Trophoblast cell (in vitro differentiated cells and primary cell): ENCODE data around the gene PLEKHA1.
A peak's percentile ranks its signal among the peaks of the same experiment; 100 is the strongest.

Experiments
- DNase-seq, 2 donors: peaks; one replicate each; pipeline ENCODE4 v3.0.0-alpha.2; 2016
- H2AFZ ChIP-seq: 2 replicates; pipeline ENCODE4 v1.6.1; 2013; ENCODE audit warnings: low read length, moderate library complexity, mild to moderate bottlenecking; ENCODE audit not compliant: insufficient read depth, poor library complexity
- H2AK5ac ChIP-seq: 2 replicates; pipeline ENCODE4 v1.6.1; 2013; ENCODE audit warnings: mild to moderate bottlenecking, low read length
- H2BK120ac ChIP-seq: 2 replicates; pipeline ENCODE4 v1.6.1; 2013; ENCODE audit warnings: low read length, mild to moderate bottlenecking, moderate library complexity; ENCODE audit not compliant: insufficient read depth, poor library complexity
- H2BK12ac ChIP-seq: 2 replicates; pipeline ENCODE4 v1.6.1; 2013; ENCODE audit warnings: mild to moderate bottlenecking, low read length, moderate library complexity
- H2BK5ac ChIP-seq: 2 replicates; pipeline ENCODE4 v1.6.1; 2013; ENCODE audit warnings: low read length, low read depth, moderate library complexity, mild to moderate bottlenecking; ENCODE audit not compliant: poor library complexity
- H3K14ac ChIP-seq: 2 replicates; pipeline ENCODE4 v1.6.1; 2013; ENCODE audit warnings: mild to moderate bottlenecking, low read length
- H3K18ac ChIP-seq: 2 replicates; pipeline ENCODE4 v1.6.1; 2013; ENCODE audit warnings: mild to moderate bottlenecking, low read length
- H3K23ac ChIP-seq: 2 replicates; pipeline ENCODE4 v1.6.1; 2013; ENCODE audit warnings: low read length
- H3K27ac ChIP-seq: 2 replicates; pipeline ENCODE4 v1.5.1; 2013; ENCODE audit warnings: low read depth, mild to moderate bottlenecking, inconsistent platforms, low read length, moderate library complexity
- H3K27me3 ChIP-seq: 2 replicates; pipeline ENCODE4 v1.6.1; 2013; ENCODE audit warnings: inconsistent platforms, mild to moderate bottlenecking, low read length, moderate library complexity; ENCODE audit not compliant: insufficient read depth
- H3K36me3 ChIP-seq, 2 experiments: 1 replicate in 1 of 2; 2 replicates in 1 of 2; pipeline ENCODE4 v1.6.1; 2013; ENCODE audit warnings: low read length in 2 of 2, mild to moderate bottlenecking in 2 of 2, moderate library complexity in 1 of 2; ENCODE audit not compliant: insufficient read depth in 2 of 2, control insufficient read depth in 1 of 2
- H3K4ac ChIP-seq: 2 replicates; pipeline ENCODE4 v1.6.1; 2013; ENCODE audit warnings: low read depth, mild to moderate bottlenecking, low read length, moderate library complexity
- H3K4me1 ChIP-seq, 2 experiments: 1 replicate in 1 of 2; 2 replicates in 1 of 2; pipeline ENCODE4 v1.6.1; 2013; ENCODE audit warnings: low read length in 2 of 2, mild to moderate bottlenecking in 2 of 2, moderate library complexity in 1 of 2; ENCODE audit not compliant: insufficient read depth in 2 of 2, control insufficient read depth in 1 of 2
- H3K4me2 ChIP-seq: 2 replicates; pipeline ENCODE4 v1.6.1; 2013; ENCODE audit warnings: inconsistent platforms, mild to moderate bottlenecking, low read length, moderate library complexity
- H3K4me3 ChIP-seq: 2 replicates; pipeline ENCODE4 v1.5.1; 2013; ENCODE audit warnings: mild to moderate bottlenecking, low read depth, low read length, inconsistent platforms
- H3K79me1 ChIP-seq: one replicate; pipeline ENCODE4 v1.6.1; 2013; ENCODE audit warnings: low read length
- H3K79me2 ChIP-seq: 2 replicates; pipeline ENCODE4 v1.6.1; 2013; ENCODE audit warnings: low read length, mild to moderate bottlenecking; ENCODE audit not compliant: control insufficient read depth, insufficient read depth, poor library complexity
- H3K9ac ChIP-seq: 2 replicates; pipeline ENCODE4 v1.6.1; 2013; ENCODE audit warnings: mild to moderate bottlenecking, low read length
- H3K9me3 ChIP-seq: 2 replicates; pipeline ENCODE4 v1.6.1; 2013; ENCODE audit warnings: low read depth, mild to moderate bottlenecking, control low read depth, inconsistent platforms, low read length; ENCODE audit not compliant: insufficient read depth
- H4K12ac ChIP-seq: 2 replicates; pipeline ENCODE4 v1.6.1; 2013; ENCODE audit warnings: low read depth, mild to moderate bottlenecking, low read length, moderate library complexity
- H4K8ac ChIP-seq: 2 replicates; pipeline ENCODE4 v1.6.1; 2013; ENCODE audit warnings: low read depth, mild to moderate bottlenecking, low read length, moderate library complexity
- H4K91ac ChIP-seq: one replicate; pipeline ENCODE4 v1.6.1; 2013; ENCODE audit warnings: low read depth, mild to moderate bottlenecking, low read length, moderate library complexity
- WGBS: extraction: QIAGEN DNeasy Blood & Tissue Kit; methylation state at CpG from one replicate; pipeline ENCODE4 v1.1.7; 2013; ENCODE audit warnings: missing lambda C conversion rate; ENCODE audit not compliant: insufficient read length, insufficient coverage; ENCODE audit errors: extremely low coverage; 5-methylcytosine and 5-hydroxymethylcytosine counted together

Gene PLEKHA1

GRCh38 chr10:122457934-122458333 is 83.4 kb downstream of the PLEKHA1 start:
- Histone ChIP-seq H3K27ac (no peak overlapping the region), H2AFZ (no peak overlapping the region), H3K36me3 (no peaks in the 10 kb centered on the region), H4K91ac (no peak overlapping the region), H4K12ac (no peak overlapping the region), H4K8ac (no peak overlapping the region), H3K79me1 (peaks cover 10% of the 10 kb centered on the region), H3K9me3 (peaks cover 4% of the 10 kb centered on the region), H2BK120ac (no peak overlapping the region), H3K23ac (no peak overlapping the region), H3K4me3 (no peak overlapping the region), H2AK5ac (no peak overlapping the region), H3K27me3 (peaks cover 27% of the 10 kb centered on the region), H3K4me1 (peaks cover 8 to 13% of the 10 kb centered on the region in 2 experiments), H3K4ac (no peak overlapping the region), H2BK12ac (no peak overlapping the region), H3K18ac (no peak overlapping the region), H3K79me2 (peaks cover 4% of the 10 kb centered on the region), H3K14ac (no peak overlapping the region), H3K9ac (no peak overlapping the region), H3K4me2 (no peak overlapping the region), H2BK5ac (no peak overlapping the region)
- WGBS, result no CpG with 5 or more reads among the region's 5 CpGs
- DNase-seq, result no peak

DNA sequence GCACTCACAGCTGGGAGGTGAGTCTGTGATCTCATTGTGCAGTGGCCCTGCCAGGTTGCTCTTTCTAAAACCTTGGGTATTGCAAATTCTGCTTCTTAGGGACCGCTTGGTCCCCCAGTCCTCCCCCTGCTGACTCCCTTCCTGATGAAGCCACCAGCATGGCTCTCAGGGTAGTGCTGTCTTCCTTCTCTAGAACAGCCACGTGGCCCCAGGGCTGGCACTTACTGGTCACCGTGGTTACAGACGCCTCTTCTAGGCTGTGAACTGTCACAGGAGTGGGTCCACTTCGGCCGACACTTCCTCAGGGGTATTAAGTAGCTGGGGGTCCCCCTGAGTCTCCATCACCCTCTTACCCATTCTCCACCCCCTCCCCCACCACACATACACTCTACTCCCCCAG is 84.2 kb downstream of the PLEKHA1 start:
- H3K4me2 ChIP-seq, result no peak overlapping the region
- H3K4me1 ChIP-seq, result peaks cover 9 to 18% of the 10 kb centered on the region in 2 experiments
- H2BK120ac ChIP-seq, result no peak overlapping the region
- DNase-seq, result no peak
- WGBS, result no CpG with 5 or more reads among the region's 6 CpGs
- no peak overlapping the region for H3K4ac ChIP-seq
- no peak overlapping the region for H3K18ac ChIP-seq
- H3K27ac ChIP-seq, result no peak overlapping the region
- H2AFZ ChIP-seq, result no peak overlapping the region
- no peak overlapping the region for H4K91ac ChIP-seq
- no peak overlapping the region for H3K9ac ChIP-seq
- H2BK12ac ChIP-seq, result no peak overlapping the region
- H3K36me3 ChIP-seq, result peaks cover 0 to 3% of the 10 kb centered on the region in 2 experiments
- H4K12ac ChIP-seq, result no peak overlapping the region
- peaks cover 10% of the 10 kb centered on the region for H3K79me1 ChIP-seq
- H3K27me3 ChIP-seq, result peaks cover 34% of the 10 kb centered on the region
- peaks cover 7% of the 10 kb centered on the region for H3K9me3 ChIP-seq
- no peak overlapping the region for H4K8ac ChIP-seq
- no peak overlapping the region for H3K4me3 ChIP-seq
- H3K79me2 ChIP-seq, result peaks cover 4% of the 10 kb centered on the region
- H2BK5ac ChIP-seq, result no peak overlapping the region
- no peak overlapping the region for H2AK5ac ChIP-seq
- H3K14ac ChIP-seq, result no peak overlapping the region
- H3K23ac ChIP-seq, result no peak overlapping the region

- no peak overlapping the region for H2AFZ ChIP-seq
- no CpG with 5 or more reads among the region's 14 CpGs for WGBS
- peaks cover 4% of the 10 kb centered on the region for H3K79me2 ChIP-seq
- peaks cover 14 to 24% of the 10 kb centered on the region in 2 experiments for H3K4me1 ChIP-seq
- peak overlapping the region; percentile 26 for H3K14ac ChIP-seq
- H3K4ac ChIP-seq, result no peak overlapping the region
- H4K12ac ChIP-seq, result no peak overlapping the region
- no peak overlapping the region for H2AK5ac ChIP-seq
- H4K91ac ChIP-seq, result no peak overlapping the region
- H3K9ac ChIP-seq, result no peak overlapping the region
- H2BK12ac ChIP-seq, result no peak overlapping the region
- no peak overlapping the region for H3K23ac ChIP-seq
- H3K79me1 ChIP-seq, result peaks cover 10% of the 10 kb centered on the region
- no peak for DNase-seq
- H3K18ac ChIP-seq, result no peak overlapping the region
- H3K27me3 ChIP-seq, result peaks cover 37% of the 10 kb centered on the region
- H2BK120ac ChIP-seq, result no peak overlapping the region
- peaks cover 0 to 4% of the 10 kb centered on the region in 2 experiments for H3K36me3 ChIP-seq
- H4K8ac ChIP-seq, result no peak overlapping the region
- no peak overlapping the region for H2BK5ac ChIP-seq
- H3K27ac ChIP-seq, result no peak overlapping the region
- peaks cover 10% of the 10 kb centered on the region for H3K9me3 ChIP-seq
- H3K4me2 ChIP-seq, result no peak overlapping the region
- H3K4me3 ChIP-seq, result no peak overlapping the region
Observed at GRCh38 chr10:122459561-122460273, 85.2 kb downstream of the PLEKHA1 start.

DNA sequence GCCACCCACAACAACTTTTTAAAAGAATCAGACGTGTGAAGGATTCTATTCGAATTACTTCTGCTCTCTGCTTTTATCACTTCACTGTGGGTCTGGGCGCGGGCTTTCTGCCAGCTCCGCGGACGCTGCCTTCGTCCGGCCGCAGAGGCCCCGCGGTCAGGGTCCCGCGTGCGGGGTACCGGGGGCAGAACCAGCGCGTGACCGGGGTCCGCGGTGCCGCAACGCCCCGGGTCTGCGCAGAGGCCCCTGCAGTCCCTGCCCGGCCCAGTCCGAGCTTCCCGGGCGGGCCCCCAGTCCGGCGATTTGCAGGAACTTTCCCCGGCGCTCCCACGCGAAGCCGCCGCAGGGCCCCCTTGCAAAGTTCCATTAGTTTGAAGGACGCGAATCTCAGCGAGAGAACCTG is 86.4 kb downstream of the PLEKHA1 start:
- Histone ChIP-seq H4K12ac (peak overlapping the region; percentile 44), H3K79me2 (peaks cover 4% of the 10 kb centered on the region), H3K36me3 (peaks cover 0 to 6% of the 10 kb centered on the region in 2 experiments), H3K23ac (no peak overlapping the region), H2BK5ac (peak overlapping the region; percentile 19), H3K18ac (peak overlapping the region; percentile 17), H3K9ac (no peak overlapping the region), H2AK5ac (no peak overlapping the region), H3K27me3 (peaks cover 37% of the 10 kb centered on the region), H3K79me1 (peaks cover 10% of the 10 kb centered on the region), H2AFZ (peak overlapping the region; percentile 50), H3K4me3 (peak overlapping the region; percentile 73), H3K27ac (no peak overlapping the region), H3K4ac (peak overlapping the region; percentile 28), H3K4me2 (peak overlapping the region; percentile 67), H4K91ac (peak overlapping the region; percentile 84), H2BK120ac (peak overlapping the region; percentile 52), H2BK12ac (peak overlapping the region; percentile 10), H3K4me1 (peaks cover 14 to 24% of the 10 kb centered on the region in 2 experiments), H4K8ac (peak overlapping the region; percentile 78), H3K9me3 (peaks cover 10% of the 10 kb centered on the region), H3K14ac (peak overlapping the region; percentile 80)
- no peak for DNase-seq
- WGBS, result no CpG with 5 or more reads among the region's 40 CpGs
